ENCODE measurements around the gene MLYCD. TPM values are rescaled to one million over a fixed set of nuclear protein-coding genes. Genes with fewer than 3 reads are reported as not detected.

MLYCD gene
- total and polyA plus RNA-seq, 2 experiments from 2014 or later, result 3.2 to 7.2 TPM

DNA sequence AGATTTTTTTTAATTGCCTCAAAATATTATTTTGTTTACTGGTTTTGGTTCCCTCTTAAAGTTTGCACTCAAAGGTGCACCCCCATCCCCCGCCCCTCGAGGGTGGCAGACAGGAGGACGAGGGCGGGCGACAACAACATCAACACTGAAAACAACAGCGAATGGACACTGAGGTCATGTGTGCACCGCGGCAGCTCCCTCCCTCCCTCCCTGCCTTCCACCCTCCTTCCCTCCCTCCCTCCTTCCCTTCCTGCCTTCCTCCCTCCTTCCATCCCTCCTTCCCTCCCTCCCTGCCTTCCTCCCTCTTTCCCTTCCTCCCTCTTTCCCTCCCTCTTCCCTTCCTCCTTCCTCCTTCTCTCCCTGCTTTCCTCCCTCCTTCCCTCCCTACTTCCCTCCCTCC, 52.6 kb downstream of the MLYCD start:
- peaks cover 15% of the 10 kb centered on the region for H3K27me3 Mint-ChIP-seq (ENCODE audit: insufficient read depth, low read depth, poor library complexity)
- no peaks in the 10 kb centered on the region for H3K36me3 ChIP-seq (ENCODE audit: insufficient read depth)
- H3K27ac ChIP-seq (ENCODE audit: low read depth), result no peak overlapping the region
- no peaks in the 10 kb centered on the region for H3K4me1 ChIP-seq (ENCODE audit: insufficient read depth)
- no peak overlapping the region for H3K4me3 Mint-ChIP-seq
- no peaks in the 10 kb centered on the region for H4K20me1 ChIP-seq (replicated peaks; ENCODE audit: insufficient read depth)
- H3K79me2 ChIP-seq (replicated peaks; ENCODE audit: insufficient read depth), result no peaks in the 10 kb centered on the region
- no peak overlapping the region for H2AFZ ChIP-seq
- no peak for DNase-seq (ENCODE audit: low spot score)
- no peak overlapping the region for H3K4me3 ChIP-seq
- TF ChIP-seq ZNF331 (CRISPR knock-in tag; IDR thresholded peaks at IDR 0.05; ENCODE audit: low read depth) (no peak), REST (IDR thresholded peaks at IDR 0.05; ENCODE audit: unreplicated experiment) (no peak), EZH2 (IDR thresholded peaks at IDR 0.05; ENCODE audit: low read depth, unreplicated experiment) (no peak), JUNB (IDR thresholded peaks at IDR 0.05; ENCODE audit: unreplicated experiment) (no peak), CREB1 (CRISPR knock-in tag; IDR thresholded peaks at IDR 0.05; ENCODE audit: low read depth) (no peak), STAT1 (IDR thresholded peaks at IDR 0.05; ENCODE audit: unreplicated experiment) (no peak), EZH2phosphoT487 (IDR thresholded peaks at IDR 0.05; ENCODE audit: unreplicated experiment) (no peak), POLR2AphosphoS5 (IDR thresholded peaks at IDR 0.05; ENCODE audit: low read depth) (no peak), ZNF462 (CRISPR knock-in tag; IDR thresholded peaks at IDR 0.05) (no peak)
- TF ChIP-seq, protein P1, sequence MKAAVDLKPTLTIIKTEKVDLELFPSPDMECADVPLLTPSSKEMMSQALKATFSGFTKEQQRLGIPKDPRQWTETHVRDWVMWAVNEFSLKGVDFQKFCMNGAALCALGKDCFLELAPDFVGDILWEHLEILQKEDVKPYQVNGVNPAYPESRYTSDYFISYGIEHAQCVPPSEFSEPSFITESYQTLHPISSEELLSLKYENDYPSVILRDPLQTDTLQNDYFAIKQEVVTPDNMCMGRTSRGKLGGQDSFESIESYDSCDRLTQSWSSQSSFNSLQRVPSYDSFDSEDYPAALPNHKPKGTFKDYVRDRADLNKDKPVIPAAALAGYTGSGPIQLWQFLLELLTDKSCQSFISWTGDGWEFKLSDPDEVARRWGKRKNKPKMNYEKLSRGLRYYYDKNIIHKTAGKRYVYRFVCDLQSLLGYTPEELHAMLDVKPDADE (IDR thresholded peaks at IDR 0.05), result no peak
- TF ChIP-seq, protein P2, sequence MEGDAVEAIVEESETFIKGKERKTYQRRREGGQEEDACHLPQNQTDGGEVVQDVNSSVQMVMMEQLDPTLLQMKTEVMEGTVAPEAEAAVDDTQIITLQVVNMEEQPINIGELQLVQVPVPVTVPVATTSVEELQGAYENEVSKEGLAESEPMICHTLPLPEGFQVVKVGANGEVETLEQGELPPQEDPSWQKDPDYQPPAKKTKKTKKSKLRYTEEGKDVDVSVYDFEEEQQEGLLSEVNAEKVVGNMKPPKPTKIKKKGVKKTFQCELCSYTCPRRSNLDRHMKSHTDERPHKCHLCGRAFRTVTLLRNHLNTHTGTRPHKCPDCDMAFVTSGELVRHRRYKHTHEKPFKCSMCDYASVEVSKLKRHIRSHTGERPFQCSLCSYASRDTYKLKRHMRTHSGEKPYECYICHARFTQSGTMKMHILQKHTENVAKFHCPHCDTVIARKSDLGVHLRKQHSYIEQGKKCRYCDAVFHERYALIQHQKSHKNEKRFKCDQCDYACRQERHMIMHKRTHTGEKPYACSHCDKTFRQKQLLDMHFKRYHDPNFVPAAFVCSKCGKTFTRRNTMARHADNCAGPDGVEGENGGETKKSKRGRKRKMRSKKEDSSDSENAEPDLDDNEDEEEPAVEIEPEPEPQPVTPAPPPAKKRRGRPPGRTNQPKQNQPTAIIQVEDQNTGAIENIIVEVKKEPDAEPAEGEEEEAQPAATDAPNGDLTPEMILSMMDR (conservative IDR thresholded peaks at IDR 0.05; ENCODE audit: low read depth in 2 of 2), result no peak
- H3K27me3 ChIP-seq (ENCODE audit: insufficient read depth), result no peaks in the 10 kb centered on the region
- peaks cover 9% of the 10 kb centered on the region; the same call in 2 of the 3 replicates for H3K36me3 Mint-ChIP-seq (ENCODE audit: low read depth)
- peaks cover 9% of the 10 kb centered on the region for H3K4me1 Mint-ChIP-seq
- ATAC-seq, result no peak
- H3K4me2 ChIP-seq, result no peak overlapping the region
- no peaks in the 10 kb centered on the region for H3K9me2 ChIP-seq (ENCODE audit: insufficient read depth)
- peaks cover 17% of the 10 kb centered on the region for H3K9me3 Mint-ChIP-seq
- H3K27ac Mint-ChIP-seq, result no peak overlapping the region
- H3F3A ChIP-seq (replicated peaks; ENCODE audit: low read depth), result peaks cover 13% of the 10 kb centered on the region; the same call in 1 of the 2 replicates

All from GM23338 (cell line).